A549 (cell line): ENCODE data around the gene MON1A. TPM values are rescaled to one million over a fixed set of nuclear protein-coding genes. Genes with fewer than 3 reads are reported as not detected.
A peak's percentile ranks its signal among the peaks of the same experiment; 100 is the strongest.

Source experiments
- ATAC-seq, 2 experiments: fragments of 200-7000 bp in 1 of 2; fragments of >200 bp in 1 of 2; cut with Nextera tagmentation in 1 of 2; cut with Tn5 transposase in 1 of 2; 3 replicates each; pipeline versions ENCODE4 v1.8.0 to v1.9.1; 2018 to 2020; ENCODE audit warnings: mild to moderate bottlenecking in 1 of 2, moderate library complexity in 1 of 2
- CTCF ChIA-PET: fragments of 300-600 bp; sonication (Branson Sonifier 250); formaldehyde crosslinking; extraction: SDS; loops from one replicate; lab custom pipeline; 2021; ENCODE audit warnings: antibody characterized with exemption, inconsistent platforms; lab: Yijun Ruan, JAX
- POLR2A ChIA-PET: fragments of 350-600 bp; formaldehyde crosslinking; extraction: SDS; loops from one replicate; lab custom pipeline; 2021; ENCODE audit warnings: antibody characterized with exemption, inconsistent platforms; lab: Yijun Ruan, JAX
- DNase-seq, 2 experiments: peaks; one replicate each; pipeline versions ENCODE4 v3.0.0 to v3.0.0-alpha.2; 2011 to 2016; ENCODE audit warnings: low read depth in 1 of 2, low spot score in 1 of 2
- FAIRE-seq: peaks from 2 replicates; lab custom pipeline; 2011; peaks lifted over from hg19 to GRCh38; lab: Jason Lieb, UNC
- H3K27ac ChIP-seq, 2 experiments: fragments of >200 bp; sonication (Bioruptor Twin); formaldehyde crosslinking; 3 replicates each; pipeline ENCODE4 v1.5.1; 2016 to 2017
- H3K4me1 ChIP-seq: fragments of >200 bp; sonication (Bioruptor Twin); formaldehyde crosslinking; 3 replicates; pipeline ENCODE4 v1.6.1; 2016
- H3K4me2 ChIP-seq: fragments of >200 bp; sonication (Bioruptor Twin); formaldehyde crosslinking; 3 replicates; pipeline ENCODE4 v1.6.1; 2016
- H3K4me3 ChIP-seq: fragments of >200 bp; sonication (Bioruptor Twin); formaldehyde crosslinking; 3 replicates; pipeline ENCODE4 v1.5.1; 2016
- H3K9me3 ChIP-seq: fragments of >200 bp; sonication (Bioruptor Twin); formaldehyde crosslinking; 3 replicates; pipeline ENCODE4 v1.6.1; 2016
- BHLHE40 ChIP-seq: IDR thresholded peaks from 2 replicates; pipeline ENCODE4 v1.6.1; 2012; ENCODE audit warnings: low read depth, low read length, inconsistent platforms
- CBX8 ChIP-seq: fragments of 200-600 bp; sonication (generic); IDR thresholded peaks from 2 replicates; pipeline ENCODE4 v1.6.1; 2016
- CEBPB ChIP-seq, 2 experiments: fragments of >200 bp in 1 of 2; sonication (Bioruptor Twin) in 1 of 2; formaldehyde crosslinking in 1 of 2; IDR thresholded peaks; 2 replicates each; pipeline ENCODE4 v1.6.1; 2012 to 2016
- CHD2 ChIP-seq: fragments of 150-350 bp; IDR thresholded peaks from 2 replicates; pipeline ENCODE4 v1.6.1; 2014; ENCODE audit warnings: low read length; ENCODE audit not compliant: partially characterized antibody
- E2F6 ChIP-seq: IDR thresholded peaks from 2 replicates; pipeline ENCODE4 v1.6.1; 2012; ENCODE audit warnings: low read depth, borderline replicate concordance
- FOSB ChIP-seq: fragments of 250-450 bp; sonication (Bioruptor Pico); IDR thresholded peaks from 2 replicates; pipeline ENCODE4 v1.5.0; 2020; ENCODE audit warnings: mild to moderate bottlenecking, moderate library complexity
- HDAC2 ChIP-seq: fragments of 200-600 bp; sonication (generic); IDR thresholded peaks from 2 replicates; pipeline ENCODE4 v1.6.1; 2016
- HES2 ChIP-seq: fragments of >200 bp; sonication (Bioruptor Twin); formaldehyde crosslinking; IDR thresholded peaks from 2 replicates; pipeline ENCODE4 v1.6.1; 2016
- HMGXB4 ChIP-seq: fragments of 250-450 bp; sonication (Bioruptor Pico); IDR thresholded peaks from 2 replicates; pipeline ENCODE4 v1.5.0; 2021; ENCODE audit warnings: mild to moderate bottlenecking, moderate library complexity, borderline replicate concordance
- HOXB13 ChIP-seq: fragments of 250-450 bp; sonication (Bioruptor Pico); IDR thresholded peaks from 2 replicates; pipeline ENCODE4 v1.5.0; 2020; ENCODE audit warnings: low read depth, mild to moderate bottlenecking, moderate library complexity
- JUN ChIP-seq, 2 experiments: fragments of >200 bp; sonication (Bioruptor Twin); formaldehyde crosslinking; IDR thresholded peaks; 2 replicates in 1 of 2; 3 replicates in 1 of 2; pipeline ENCODE4 v1.6.1; 2016 to 2017
- MAFK ChIP-seq: fragments of 450-650 bp; IDR thresholded peaks from 2 replicates; pipeline ENCODE4 v1.6.1; 2014; ENCODE audit not compliant: partially characterized antibody
- MYC ChIP-seq: IDR thresholded peaks from 2 replicates; pipeline ENCODE4 v1.6.1; 2012; ENCODE audit warnings: mild to moderate bottlenecking, inconsistent platforms, low read length, improper control_type of control experiment, borderline replicate concordance
- PHF8 ChIP-seq: fragments of 200-600 bp; sonication (generic); IDR thresholded peaks from 2 replicates; pipeline ENCODE4 v1.6.1; 2016; ENCODE audit warnings: low read depth, mild to moderate bottlenecking, antibody characterized with exemption, moderate library complexity, borderline replicate concordance
- RAD21 ChIP-seq, 2 experiments: fragments of >200 bp in 1 of 2; sonication (Bioruptor Twin) in 1 of 2; formaldehyde crosslinking in 1 of 2; IDR thresholded peaks in 1 of 2; conservative IDR thresholded peaks in 1 of 2; 2 replicates in 1 of 2; 3 replicates in 1 of 2; pipeline ENCODE4 v1.6.1; 2012 to 2018; ENCODE audit warnings: inconsistent platforms in 1 of 2
- TP53 ChIP-seq: fragments of 250-450 bp; sonication (Bioruptor Pico); IDR thresholded peaks from 2 replicates; pipeline ENCODE4 v1.5.0; 2021; ENCODE audit warnings: mild to moderate bottlenecking, moderate library complexity
- ZNF302 ChIP-seq: fragments of 250-450 bp; sonication (Bioruptor Pico); IDR thresholded peaks from 2 replicates; pipeline ENCODE4 v1.9.0; 2021; ENCODE audit warnings: inconsistent platforms, mild to moderate bottlenecking, moderate library complexity
- ZSCAN20 ChIP-seq: fragments of 250-450 bp; sonication (Bioruptor Pico); IDR thresholded peaks from 2 replicates; pipeline ENCODE4 v1.8.0; 2022; ENCODE audit warnings: mild to moderate bottlenecking, moderate library complexity
- WGBS: methylation state at CpG from one replicate; pipeline ENCODE4 v1.1.6; 2017; ENCODE audit errors: missing lambda C conversion rate; 5-methylcytosine and 5-hydroxymethylcytosine counted together
- polyA plus RNA-seq, 4 experiments: library from polyadenylated mRNA; depleted of rRNA in 3 of 4; stranded (reverse); fragments of >200 nt; fragmentation: RNase III in 1 of 4; extraction: RNeasy Plus Mini Kit Qiagen cat#74134 plus additional on column Dnase treatment in 1 of 4; gene quantifications; 2 replicates in 3 of 4; 3 replicates in 1 of 4; pipeline ENCODE4 v1.2.3, GENCODE V29; 2011 to 2017
- TF ChIP-seq, protein P1 (sequence below): IDR thresholded peaks from 2 replicates; pipeline ENCODE4 v1.6.1; 2012
- TF ChIP-seq, protein P2 (sequence below): fragments of >200 bp; sonication (Bioruptor Twin); formaldehyde crosslinking; IDR thresholded peaks from 3 replicates; pipeline ENCODE4 v1.6.1; 2016

MON1A gene
- polyA plus RNA-seq, 2 of the 4 experiments (the other 2 are of a cell fraction), result 4.2 to 5.1 TPM

- H3K4me1 ChIP-seq, result peaks cover 6% of the 10 kb centered on the region; the same call in 1 of the 3 replicates
- no peak overlapping the region for H3K27ac ChIP-seq
- no peak overlapping the region for H3K4me2 ChIP-seq
- ATAC-seq (no peak), FAIRE-seq (no peak), DNase-seq (no peak)
- no peaks in the 10 kb centered on the region for H3K9me3 ChIP-seq
- H3K4me3 ChIP-seq, result no peak overlapping the region
- CTCF ChIA-PET, result interaction anchor here (0.7 to 1.8 kb wide), 6 partner anchors 26 to 56 kb away, joined by 3 to 8 read pairs (median 3); partner anchors contain the start of gene MST1R
- WGBS, result 33% methylated on average over 7 of the region's 7 CpGs
- POLR2A ChIA-PET, result no interaction called here
- TF ChIP-seq HOXB13 (CRISPR knock-in tag) (no peak), PHF8 (no peak), CBX8 (no peak), RAD21 (conservative IDR thresholded peaks at IDR 0.05 in 1 of 2, IDR thresholded peaks at IDR 0.05 in 1 of 2) (no peak), JUN (IDR thresholded peaks at IDR 0.05) (no peak), HMGXB4 (no peak), MYC (no peak), HDAC2 (no peak), ZSCAN20 (CRISPR knock-in tag) (no peak), BHLHE40 (no peak), CEBPB (IDR thresholded peaks at IDR 0.05) (no peak), FOSB (CRISPR knock-in tag) (no peak)
- TF ChIP-seq, protein P1, sequence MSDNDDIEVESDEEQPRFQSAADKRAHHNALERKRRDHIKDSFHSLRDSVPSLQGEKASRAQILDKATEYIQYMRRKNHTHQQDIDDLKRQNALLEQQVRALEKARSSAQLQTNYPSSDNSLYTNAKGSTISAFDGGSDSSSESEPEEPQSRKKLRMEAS, result no peak
- TF ChIP-seq, all 56 proteins: peak for 0
Measured at GRCh38 chr3:49865198-49865784, 64.3 kb downstream of the MON1A start.

- TF ChIP-seq, protein P2, sequence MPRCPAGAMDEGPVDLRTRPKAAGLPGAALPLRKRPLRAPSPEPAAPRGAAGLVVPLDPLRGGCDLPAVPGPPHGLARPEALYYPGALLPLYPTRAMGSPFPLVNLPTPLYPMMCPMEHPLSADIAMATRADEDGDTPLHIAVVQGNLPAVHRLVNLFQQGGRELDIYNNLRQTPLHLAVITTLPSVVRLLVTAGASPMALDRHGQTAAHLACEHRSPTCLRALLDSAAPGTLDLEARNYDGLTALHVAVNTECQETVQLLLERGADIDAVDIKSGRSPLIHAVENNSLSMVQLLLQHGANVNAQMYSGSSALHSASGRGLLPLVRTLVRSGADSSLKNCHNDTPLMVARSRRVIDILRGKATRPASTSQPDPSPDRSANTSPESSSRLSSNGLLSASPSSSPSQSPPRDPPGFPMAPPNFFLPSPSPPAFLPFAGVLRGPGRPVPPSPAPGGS, result no peak
- TF ChIP-seq MAFK, result peak; percentile 58
- TF ChIP-seq, all 56 proteins: peak for 1
- 42% methylated on average over 4 of the region's 5 CpGs for WGBS
- ATAC-seq (no peak), FAIRE-seq (no peak), DNase-seq (no peak)
- Histone ChIP-seq H3K4me1 (peaks cover 6% of the 10 kb centered on the region; the same call in 1 of the 3 replicates), H3K4me2 (no peak overlapping the region), H3K4me3 (no peak overlapping the region), H3K9me3 (no peaks in the 10 kb centered on the region), H3K27ac (no peak overlapping the region)
- ChIA-PET POLR2A (no interaction called here), CTCF (interaction anchor here (0.7 to 1.8 kb wide), 5 partner anchors 25 to 55 kb away, joined by 3 to 8 read pairs (median 3); partner anchors contain the start of gene MST1R)
Measured at GRCh38 chr3:49864505-49864904, 65.1 kb downstream of the MON1A start.

- Histone ChIP-seq H3K27ac (no peak overlapping the region), H3K4me2 (no peak overlapping the region), H3K9me3 (no peaks in the 10 kb centered on the region), H3K4me3 (no peak overlapping the region), H3K4me1 (peaks cover 7% of the 10 kb centered on the region; the same call in 2 of the 3 replicates)
- POLR2A ChIA-PET, result no interaction called here
- 54% methylated on average over 10 of the region's 12 CpGs for WGBS
- FAIRE-seq (no peak), ATAC-seq (no peak), DNase-seq (no peak)
- TF ChIP-seq CHD2 (no peak), BHLHE40 (no peak), HES2 (no peak), JUN (IDR thresholded peaks at IDR 0.05) (no peak), ZNF302 (CRISPR knock-in tag) (no peak), E2F6 (no peak), TP53 (CRISPR knock-in tag) (no peak)
- TF ChIP-seq, protein P1, result no peak
- CTCF ChIA-PET, result no interaction called here
Measured at GRCh38 chr3:49859576-49860305, 69.9 kb downstream of the MON1A start.
